DND-41 (cell line): ENCODE data around the gene TTYH1.

Source experiments
- CTCF ChIP-seq: IDR thresholded peaks from 2 replicates; pipeline ENCODE4 v1.5.1; 2012; ENCODE audit warnings: borderline replicate concordance, low read length, moderate library complexity, mild to moderate bottlenecking; ENCODE audit not compliant: poor library complexity, severe bottlenecking; ENCODE audit errors: extremely low read depth
- EZH2 ChIP-seq: IDR thresholded peaks from 3 replicates; pipeline ENCODE4 v1.6.1; 2012; ENCODE audit warnings: borderline replicate concordance, low read depth, mild to moderate bottlenecking, moderate library complexity, low read length, inconsistent platforms; ENCODE audit not compliant: severe bottlenecking

GRCh38 chr19:54391589-54392061 lies 23.6 kb upstream of the TTYH1 start:
- TF ChIP-seq CTCF (peak; percentile 16), EZH2 (no peak)
